GM18870 (cell line): Measurements from ENCODE around the gene ZFPM1.

Source experiments
- ATAC-seq: cut with Tn5 transposase; IDR thresholded peaks from one replicate; pipeline ENCODE4 v1.9.1; 2021; ENCODE audit warnings: moderate library complexity; ENCODE audit not compliant: unreplicated experiment

The ZFPM1 gene

DNA sequence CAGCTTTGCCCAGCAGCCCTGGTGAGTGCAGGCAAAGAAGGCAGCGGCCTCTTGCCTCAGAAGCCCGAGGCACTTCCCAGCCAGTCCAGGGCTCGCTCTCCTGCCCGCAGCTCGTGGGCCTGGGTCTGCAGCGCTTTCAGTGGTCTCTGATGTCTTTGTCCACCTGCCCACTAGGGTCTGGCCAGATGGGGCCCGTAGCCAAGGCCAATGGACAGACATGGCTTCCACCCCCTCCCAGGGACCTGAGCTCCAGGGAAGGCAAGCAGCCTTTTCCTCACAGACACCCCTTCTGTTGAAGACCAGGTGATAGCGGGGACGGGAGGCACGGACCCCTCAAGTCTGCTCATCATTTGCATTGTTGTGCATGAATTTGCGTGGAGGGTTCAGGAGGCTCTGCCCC lies 83.4 kb downstream of the ZFPM1 start:
- ATAC-seq = no peak

DNA sequence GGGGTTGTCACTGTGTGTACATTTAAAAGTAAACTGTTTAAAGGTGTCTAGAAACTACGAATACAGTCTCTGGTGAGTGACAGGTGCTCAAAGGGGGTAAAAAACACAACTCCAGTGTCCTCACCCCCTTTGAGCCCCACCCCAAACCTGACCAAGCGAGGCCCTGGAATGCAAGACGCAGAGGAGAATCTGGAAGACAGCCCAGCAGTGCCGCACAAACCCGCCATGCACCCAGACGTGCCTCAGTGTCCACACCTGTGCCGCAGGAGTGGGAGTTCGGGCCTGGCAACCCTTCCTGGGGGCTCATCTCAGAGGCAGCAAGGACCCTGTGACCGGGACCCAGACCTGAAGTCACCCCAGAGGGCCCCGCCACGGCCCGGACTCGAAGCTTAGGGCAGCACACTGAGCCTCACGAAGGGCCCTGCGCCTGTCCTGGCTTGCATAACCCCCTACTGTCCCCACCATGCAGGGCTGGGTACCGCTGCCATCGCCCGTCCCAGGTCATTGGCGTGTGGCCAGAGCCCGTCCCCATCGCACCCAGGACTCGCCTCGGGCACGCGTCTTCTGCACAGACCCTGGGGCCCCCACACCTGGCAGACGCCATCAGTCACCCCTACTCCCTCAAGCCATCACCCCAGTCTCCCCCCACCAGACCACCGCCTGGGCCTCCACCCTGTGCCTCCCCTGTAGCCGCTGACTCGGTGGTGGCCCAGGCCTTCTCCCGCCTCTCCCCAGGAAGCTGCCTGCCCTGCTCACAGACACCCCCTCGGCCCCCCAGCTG lies 84.1 kb downstream of the ZFPM1 start:
- ATAC-seq = no peak

DNA sequence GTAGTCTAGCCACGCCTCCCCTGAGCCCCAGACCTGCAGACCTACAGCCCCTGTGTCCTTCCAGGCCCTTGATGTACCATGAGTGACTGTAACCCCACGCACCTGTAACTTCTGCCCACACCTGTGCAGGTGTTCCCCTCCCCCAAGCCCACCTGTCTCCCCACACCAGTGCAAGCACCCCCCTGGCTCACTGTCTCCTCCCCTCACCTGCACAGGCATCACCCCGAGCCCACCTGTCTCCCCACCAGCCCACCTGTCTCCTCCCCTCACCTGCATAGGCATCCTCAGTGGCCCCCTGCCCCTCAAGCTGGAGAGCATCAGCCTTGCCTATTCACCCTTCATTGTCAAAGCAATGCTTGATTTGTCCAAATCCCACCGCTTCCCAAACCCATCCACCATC lies 84.8 kb downstream of the ZFPM1 start:
- ATAC-seq = no peak

DNA sequence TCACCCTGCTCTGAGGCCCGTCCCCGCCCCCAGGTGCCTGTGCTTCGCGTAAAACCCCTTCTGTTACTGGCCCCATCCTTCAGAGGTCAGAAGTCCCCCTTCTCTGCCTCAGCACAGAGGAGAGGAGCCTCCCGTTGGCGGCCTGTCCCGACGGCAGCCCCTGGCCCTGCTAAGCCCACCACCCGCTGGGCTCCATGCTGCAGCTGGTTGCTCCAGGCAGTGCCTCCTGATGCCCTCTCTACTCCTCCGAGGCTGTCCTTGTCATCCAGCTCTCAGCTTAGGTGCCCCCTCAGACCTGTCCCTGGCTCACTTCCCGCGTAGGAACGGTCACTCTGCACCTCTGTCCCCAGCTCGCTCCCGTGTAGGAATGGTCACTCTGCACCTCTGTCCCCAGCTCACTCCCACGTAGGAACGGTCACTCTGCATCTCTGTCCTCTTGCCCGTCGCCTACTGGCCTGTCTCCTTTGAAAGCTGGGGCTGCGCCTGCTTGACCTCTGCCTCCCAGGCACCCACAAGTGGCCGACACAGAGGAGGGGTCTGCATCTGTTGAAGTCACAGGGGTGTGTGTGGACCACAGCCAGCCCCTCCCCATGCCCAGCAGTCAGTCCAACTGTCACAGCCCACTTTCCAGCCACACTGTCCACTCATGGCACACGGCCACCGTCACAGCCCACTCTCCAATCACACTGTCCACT lies 85.4 kb downstream of the ZFPM1 start:
- no peak for ATAC-seq

DNA sequence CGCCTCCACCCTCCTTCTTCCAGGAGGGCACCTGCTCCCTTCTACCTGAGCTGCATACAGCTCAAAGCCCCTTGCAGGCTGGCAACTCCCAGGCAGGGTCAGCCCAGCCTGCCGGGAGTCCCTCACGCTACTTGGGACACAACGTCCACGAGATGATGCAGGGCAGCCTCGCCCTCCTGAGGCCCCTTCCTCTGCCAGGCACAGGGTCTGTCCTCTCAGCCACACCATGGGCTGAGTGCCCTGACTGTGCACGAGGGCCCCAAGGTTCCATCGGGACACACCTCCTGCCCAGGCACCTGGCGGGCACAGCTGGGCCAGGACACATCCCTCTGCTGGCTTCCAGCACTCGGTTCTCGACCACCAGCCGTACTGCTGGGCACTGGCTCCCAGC lies 86.2 kb downstream of the ZFPM1 start:
- no peak for ATAC-seq

DNA sequence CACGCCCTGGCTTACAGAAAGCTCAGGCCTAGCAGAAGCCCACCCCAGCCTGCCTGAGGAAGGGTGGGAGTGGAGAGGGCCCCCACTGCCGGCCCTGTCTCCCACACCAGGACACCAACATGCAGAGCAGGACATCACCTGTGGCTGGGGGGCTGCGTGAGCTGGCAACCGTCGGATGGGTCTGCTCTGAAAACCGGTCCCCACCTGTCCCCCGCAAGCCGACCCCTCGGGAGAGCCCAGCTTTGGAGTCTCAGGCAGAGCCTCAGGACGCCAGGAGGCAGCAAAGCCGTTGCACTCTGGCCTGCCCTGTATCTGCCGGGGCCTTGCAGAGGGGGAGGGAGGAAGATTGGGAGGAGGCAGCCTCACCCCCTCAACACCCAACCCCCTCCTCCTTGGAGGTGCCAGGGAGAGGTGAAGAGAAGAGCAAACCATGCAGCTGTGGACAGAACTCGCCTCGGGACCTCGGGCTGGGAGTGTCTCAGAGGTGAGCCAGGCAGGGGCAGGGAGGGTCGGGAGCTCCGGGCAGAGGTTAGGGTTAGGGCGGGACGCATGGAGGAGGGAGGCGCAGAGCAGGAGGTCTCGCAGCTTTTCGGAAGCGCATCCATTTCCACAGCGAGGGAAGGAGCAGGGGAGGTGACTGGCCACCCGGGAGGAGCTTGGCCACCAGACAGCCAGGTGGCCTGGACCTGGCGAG lies 86.7 kb downstream of the ZFPM1 start:
- no peak for ATAC-seq

DNA sequence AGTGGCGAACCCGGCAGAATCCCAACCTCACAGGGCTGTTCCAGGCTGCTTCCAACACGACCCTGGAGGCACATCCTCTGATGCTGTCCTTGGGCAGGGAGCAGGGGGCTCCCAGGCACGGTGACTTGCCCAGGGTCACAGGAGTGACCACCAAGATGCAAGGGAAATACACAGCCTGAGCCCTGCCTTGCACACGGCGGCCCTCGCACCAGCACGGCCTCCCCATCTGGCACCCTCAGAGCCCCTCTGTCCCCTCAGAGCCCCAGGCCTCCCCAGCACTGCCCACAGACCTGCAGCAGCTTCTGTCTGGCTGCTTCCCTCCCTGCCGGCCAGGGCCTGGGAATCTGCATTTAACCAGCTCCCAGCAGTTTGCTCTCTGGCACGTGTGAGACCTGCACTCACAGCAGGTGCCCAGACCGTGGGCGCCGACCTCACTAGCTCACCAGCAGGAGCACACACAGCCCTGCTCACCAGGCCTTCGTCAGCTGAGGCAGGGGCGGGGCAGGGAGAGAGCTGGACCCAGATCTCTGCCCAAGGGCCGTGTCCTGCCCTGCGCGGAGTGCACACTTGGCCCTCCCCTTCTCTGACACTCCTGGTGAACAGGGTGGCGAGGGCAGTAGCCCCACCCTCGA lies 87.4 kb downstream of the ZFPM1 start:
- ATAC-seq = no peak

DNA sequence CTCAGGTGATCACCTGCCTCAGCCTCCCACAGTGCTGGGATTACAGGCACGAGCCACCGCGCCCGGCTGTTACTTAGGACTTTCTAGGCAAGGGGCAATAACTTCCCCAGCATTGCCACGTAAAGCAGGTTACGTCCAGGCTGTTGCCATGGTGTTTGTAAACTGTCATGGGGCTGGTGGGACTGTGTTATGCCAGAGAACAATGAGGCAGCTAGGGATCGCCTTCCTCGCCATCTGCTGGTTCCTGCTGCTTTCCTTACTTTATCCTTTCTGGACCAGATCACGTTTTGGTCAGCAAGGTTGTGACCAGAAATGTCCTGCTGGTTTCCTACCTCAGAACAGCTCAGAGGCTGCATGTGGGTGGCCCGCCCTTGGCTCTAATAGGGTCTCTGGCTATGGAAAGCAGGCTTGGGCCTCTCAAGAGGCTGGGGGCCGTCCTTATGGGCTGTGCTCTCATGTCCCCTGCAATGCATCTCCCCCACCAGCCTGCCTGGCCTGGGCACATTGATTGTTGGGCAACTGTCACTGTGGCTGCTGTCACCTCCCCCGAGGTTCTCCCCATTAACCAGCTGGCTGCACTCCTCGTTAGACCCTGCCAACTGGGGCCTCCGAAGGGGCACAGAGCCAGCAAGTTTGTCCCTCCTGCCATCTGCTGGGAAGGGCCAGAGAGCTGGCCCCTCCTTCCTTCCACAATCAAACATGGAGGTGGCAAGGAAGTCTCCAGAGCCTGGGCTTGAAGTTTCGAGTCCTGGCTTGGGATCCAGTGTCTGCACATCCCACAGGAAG lies 88.9 kb downstream of the ZFPM1 start:
- ATAC-seq = no peak

DNA sequence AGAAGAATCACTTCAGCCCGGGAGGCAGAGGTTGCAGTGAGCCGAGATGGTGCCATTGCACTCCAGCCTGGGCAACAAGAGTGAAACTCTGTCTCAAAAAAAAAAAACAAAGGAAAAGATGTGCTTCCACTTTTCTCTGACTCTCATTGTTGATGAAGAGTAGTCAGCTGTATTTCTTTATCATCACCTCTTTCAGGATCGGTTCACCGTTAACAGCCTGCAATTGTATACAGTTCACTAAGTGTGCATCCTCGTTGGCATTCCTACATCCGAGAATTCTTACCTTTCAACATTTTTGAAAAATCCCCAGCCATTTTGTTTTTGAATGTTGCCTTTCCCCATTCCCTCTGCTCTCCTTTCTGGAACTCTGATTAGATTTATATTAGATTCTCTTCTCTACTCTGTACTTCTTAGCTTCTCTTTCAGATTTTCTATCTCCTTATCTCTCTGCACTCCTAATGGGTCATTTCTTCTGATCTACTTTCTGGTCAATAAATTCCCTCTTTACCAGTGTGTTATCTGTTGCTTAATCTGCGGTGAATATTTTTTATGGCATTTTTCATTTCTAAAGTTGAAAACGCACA lies 90.2 kb downstream of the ZFPM1 start:
- no peak for ATAC-seq

DNA sequence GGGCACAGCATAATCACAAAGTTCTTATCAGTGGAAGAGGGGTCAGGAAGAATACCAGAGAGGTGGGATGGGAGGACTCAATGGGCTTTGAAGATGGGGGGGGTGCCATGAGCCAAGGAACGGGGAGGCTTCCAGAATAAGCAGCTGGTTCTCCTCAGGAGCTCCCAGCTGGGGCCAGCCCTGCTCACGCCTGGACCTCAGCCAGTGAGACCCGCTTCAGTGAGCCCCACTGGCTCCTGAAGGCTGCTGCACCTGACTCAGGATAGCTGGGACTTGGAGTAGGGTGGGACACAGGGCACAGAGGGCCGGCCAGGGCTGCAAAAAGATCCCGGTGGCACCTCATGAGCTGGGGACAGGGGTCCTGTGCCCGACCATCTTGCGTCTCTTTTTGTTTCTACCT lies 92.7 kb downstream of the ZFPM1 start:
- ATAC-seq = no peak

DNA sequence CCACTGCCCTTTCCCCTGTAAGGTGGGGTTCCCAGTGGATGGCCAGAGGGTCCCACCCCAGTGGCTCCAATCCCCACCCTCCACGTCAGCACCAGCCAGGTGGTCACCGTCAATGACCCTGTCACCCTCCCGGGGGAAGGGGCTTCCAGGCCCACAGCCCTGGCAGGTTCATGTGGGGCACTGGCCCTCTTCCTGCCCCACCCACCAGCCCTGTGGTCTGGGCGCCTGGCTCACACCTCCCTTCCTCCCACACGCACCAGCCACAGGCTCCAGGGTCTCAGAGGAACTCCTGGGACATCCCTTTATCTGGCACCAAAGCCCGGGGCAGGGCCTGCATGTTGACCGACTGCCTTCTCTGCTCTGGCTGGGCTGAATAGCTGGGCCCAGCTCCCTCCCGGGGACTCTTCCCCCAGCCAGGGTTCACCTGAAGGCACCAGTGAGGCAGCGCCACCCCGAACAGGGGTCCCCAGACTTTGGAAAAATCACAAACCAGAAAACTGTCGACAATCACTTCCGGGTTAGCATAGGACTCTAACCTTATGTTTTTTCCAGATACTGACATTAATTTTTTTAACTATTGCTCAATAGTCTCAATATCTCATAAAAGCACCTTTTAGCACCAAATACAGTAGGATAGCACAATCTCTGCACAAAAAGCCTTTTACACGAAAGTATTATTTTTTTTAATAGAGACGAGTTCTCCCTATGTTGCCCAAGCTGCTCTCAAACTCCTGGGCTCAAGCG lies 95.2 kb downstream of the ZFPM1 start:
- ATAC-seq = no peak

DNA sequence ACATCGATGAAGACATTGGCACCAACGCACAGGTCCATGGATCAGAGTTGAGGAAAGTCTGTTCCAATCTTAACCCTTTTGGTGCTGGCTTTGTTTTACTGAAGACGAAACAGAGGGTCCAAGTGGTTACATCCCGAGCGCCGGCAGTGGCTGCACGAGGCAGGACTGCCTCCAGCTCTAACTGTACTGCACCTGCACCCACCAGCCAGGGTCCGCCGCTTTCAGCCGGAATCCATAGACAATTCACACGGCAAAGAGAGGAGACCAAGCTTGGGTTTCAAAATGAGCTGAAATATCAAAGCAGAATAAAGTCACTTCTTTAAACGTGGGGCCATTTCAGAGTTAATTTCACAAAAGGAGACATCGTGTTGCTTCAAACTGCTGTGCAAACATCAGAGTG lies 95.9 kb downstream of the ZFPM1 start:
- ATAC-seq = no peak

DNA sequence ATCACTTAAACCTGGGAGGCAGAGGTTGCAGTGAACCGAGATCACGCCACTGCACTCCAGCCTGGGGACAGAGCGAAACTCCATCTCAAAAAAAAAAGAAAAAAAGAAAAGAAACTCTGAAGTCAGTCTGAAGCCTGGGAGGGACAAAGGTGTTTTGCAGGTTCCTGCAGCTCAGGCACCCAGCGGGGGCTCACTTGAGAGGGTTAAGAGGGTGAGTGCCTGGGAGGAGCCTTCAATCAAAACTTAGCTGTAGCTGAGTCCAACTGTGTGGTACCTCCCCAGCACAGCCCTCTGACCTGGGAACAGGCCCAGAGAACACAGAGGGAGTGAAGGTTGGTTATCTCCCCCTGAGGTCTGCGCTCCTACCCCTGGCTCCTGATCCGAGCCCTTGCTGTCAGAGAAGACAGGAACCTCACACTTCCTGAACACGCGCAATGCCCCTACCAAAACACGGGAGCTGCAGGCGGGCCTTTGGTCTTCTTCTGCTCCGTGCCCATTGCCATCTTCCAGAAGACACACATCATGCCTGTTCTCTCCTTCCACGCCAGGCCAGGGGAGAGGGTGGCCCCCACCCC lies 96.7 kb downstream of the ZFPM1 start:
- no peak for ATAC-seq

DNA sequence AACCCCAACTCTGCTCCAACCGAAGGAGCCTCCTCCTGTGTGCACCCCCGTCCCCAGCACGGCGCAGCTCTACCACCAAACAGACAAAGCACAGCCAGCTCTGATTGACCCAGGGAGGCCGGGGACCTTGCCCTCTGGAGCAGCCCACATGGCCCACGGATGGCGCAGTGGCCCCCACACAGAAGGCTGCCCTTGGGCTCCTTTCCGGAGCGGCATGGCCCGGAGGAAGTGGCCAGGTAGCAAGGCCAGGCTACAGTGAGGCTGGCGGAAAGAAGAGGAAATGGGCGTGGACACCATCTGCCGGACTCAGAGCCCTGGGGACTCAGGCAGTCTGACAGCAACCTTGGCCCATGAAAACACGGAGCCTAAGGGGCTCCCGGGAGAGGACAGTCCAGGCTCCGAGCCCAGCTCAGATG lies 97.2 kb downstream of the ZFPM1 start:
- ATAC-seq = no peak

DNA sequence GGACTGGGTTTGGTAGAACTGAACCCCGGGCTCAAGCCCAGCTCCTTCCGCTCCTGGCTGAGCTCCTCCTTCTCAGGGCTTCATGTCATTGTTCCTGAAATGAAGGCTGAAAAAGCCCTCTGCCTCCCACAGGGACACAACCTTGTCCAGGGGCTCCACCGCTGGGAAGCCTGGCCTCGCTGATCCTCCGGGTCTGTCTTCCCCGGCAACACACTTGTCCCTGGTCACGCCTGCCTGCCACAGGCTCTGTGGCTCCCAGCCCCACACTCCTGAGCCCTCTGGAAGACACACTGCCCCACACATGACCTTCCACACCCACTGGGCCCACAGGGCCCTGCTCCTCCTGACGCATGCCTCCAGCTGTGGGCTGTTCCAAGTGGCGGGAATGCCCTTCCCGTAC lies 99.1 kb downstream of the ZFPM1 start:
- ATAC-seq = no peak

DNA sequence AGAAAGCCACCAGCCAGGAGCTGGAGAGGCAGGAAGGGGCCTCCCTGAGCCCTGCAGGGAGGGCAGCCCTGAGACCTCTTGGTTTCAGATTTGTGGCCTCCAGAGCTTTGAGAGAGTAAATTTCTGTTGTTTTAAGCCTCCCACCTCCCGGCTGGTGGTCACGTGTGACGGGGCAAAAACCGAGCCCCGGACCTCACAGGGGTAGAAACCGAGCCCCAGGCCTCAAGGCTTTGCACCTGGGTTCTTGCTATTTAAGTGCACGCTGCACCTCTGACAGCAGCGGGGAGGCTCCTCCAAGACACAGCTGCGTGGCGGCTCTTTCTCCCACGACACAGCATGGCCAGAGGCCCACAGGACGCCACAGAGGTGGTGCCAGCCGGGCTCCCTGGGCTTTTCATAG lies 99.7 kb downstream of the ZFPM1 start:
- no peak for ATAC-seq

DNA sequence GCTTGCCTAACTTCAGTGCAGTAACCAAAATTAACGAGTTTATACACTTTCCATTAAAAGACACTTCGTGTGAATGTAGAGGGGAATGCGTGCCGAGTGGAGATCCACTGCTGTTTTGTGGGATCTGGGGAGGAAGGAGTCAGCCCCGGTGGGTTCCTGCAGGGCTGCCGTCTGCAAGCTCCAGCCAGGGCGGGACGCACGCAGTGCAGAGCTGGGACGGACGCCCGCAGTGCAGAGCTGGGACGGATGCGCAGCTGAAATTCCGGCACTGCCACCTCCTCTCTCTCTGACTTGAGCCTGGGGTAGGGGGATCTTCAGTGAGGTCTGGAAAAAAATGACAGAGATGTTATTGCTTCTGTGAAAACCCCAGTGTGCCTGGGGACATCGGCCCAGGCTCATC lies 100.7 kb downstream of the ZFPM1 start:
- no peak for ATAC-seq

DNA sequence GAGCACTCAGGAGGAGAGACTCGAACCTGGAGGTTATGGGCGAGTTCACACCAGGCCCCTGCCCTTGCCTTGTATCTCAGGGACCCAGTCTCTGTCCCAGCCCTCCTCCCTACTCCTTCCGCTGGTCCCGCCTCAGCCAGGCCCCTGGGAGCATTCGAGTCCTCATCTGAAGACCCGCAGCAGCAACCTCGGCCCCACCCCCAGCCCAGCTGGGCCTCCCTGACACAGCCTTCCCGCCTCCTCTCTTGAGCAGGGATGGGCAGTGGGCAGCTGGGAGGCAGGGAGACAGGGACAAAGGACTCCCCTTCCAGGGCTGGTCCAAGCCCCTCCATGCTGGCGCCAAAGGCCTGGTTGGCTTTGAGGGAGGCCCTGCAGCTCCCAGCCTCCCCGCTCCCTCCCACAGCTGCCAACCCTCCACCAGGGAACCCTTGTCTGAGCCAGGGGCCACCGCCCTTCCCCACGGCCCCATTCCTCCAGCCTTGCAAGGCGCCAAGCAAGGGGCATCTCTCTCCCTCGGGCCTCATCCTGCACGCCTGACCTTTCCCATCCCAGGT lies 101.7 kb downstream of the ZFPM1 start:
- no peak for ATAC-seq
